Small intestine (tissue), 7 donors: ENCODE measurements around the gene SLC11A1. TPM values are rescaled to one million over a fixed set of nuclear protein-coding genes. Genes with fewer than 3 reads are reported as not detected.

Experiments
- DNase-seq, 2 donors: peaks; one replicate each; pipeline versions ENCODE4 v3.0.0 to v3.0.0-alpha.2; 2013
- FAIRE-seq: peaks from 2 replicates; lab custom pipeline; 2012; peaks lifted over from hg19 to GRCh38; lab: Jason Lieb, UNC
- H3K27ac ChIP-seq, 3 donors: one replicate each; pipeline ENCODE4 v1.5.1; 2013; ENCODE audit warnings: low read length in 2 of 3, mild to moderate bottlenecking in 2 of 3, control low read depth in 1 of 3, inconsistent platforms in 1 of 3, low read depth in 1 of 3, moderate library complexity in 1 of 3
- H3K27me3 ChIP-seq, 3 donors: one replicate each; pipeline ENCODE4 v1.6.1; 2013; ENCODE audit warnings: low read length in 3 of 3, inconsistent platforms in 1 of 3; ENCODE audit not compliant: control insufficient read depth in 3 of 3, insufficient read depth in 3 of 3
- H3K36me3 ChIP-seq, 3 donors: one replicate each; pipeline ENCODE4 v1.6.1; 2013; ENCODE audit warnings: low read length in 3 of 3, inconsistent platforms in 1 of 3, low read depth in 1 of 3, mild to moderate bottlenecking in 1 of 3, moderate library complexity in 1 of 3; ENCODE audit not compliant: control insufficient read depth in 3 of 3, insufficient read depth in 2 of 3
- H3K4me1 ChIP-seq, 3 donors: one replicate each; pipeline ENCODE4 v1.6.1; 2013; ENCODE audit warnings: low read length in 2 of 3, inconsistent platforms in 1 of 3, low read depth in 1 of 3, mild to moderate bottlenecking in 1 of 3, moderate library complexity in 1 of 3; ENCODE audit not compliant: control insufficient read depth in 3 of 3, insufficient read depth in 2 of 3
- H3K4me3 ChIP-seq, 3 donors: one replicate each; pipeline ENCODE4 v1.5.1; 2013; ENCODE audit warnings: low read length in 3 of 3, control low read depth in 1 of 3, inconsistent platforms in 1 of 3, low read depth in 1 of 3, mild to moderate bottlenecking in 1 of 3, moderate library complexity in 1 of 3
- H3K9me3 ChIP-seq, 2 donors: one replicate each; pipeline ENCODE4 v1.6.1; 2013; ENCODE audit warnings: low read depth in 1 of 2, low read length in 1 of 2; ENCODE audit not compliant: control insufficient read depth in 2 of 2, insufficient read depth in 1 of 2
- WGBS, 3 donors: extraction: QIAGEN DNeasy Blood & Tissue Kit; methylation state at CpG; one replicate each; pipeline ENCODE4 v1.1.7; 2013; 5-methylcytosine and 5-hydroxymethylcytosine counted together
- polyA plus RNA-seq, 4 donors: library from polyadenylated mRNA; stranded (reverse) in 3 of 4; unstranded in 1 of 4; fragments of 200-250 nt in 3 of 4; fragments of 120-200 nt in 1 of 4; gene quantifications; one replicate each; pipeline versions ENCODE4 v1.2.1 to v1.2.3, GENCODE V29; 2013
- donor health status: healthy with polysubstance abuse.
- donor health status: control.
- donor health status: control.
- donor health status: Bipolar disorder and iron deficiency.
- donor health status: healthy.

The SLC11A1 gene
- polyA plus RNA-seq, 4 donors: 0.54 to 8.4 (median 2.0) TPM

GRCh38 chr2:218393750-218394290 lies 11.7 kb downstream of the SLC11A1 start:
- Histone ChIP-seq H3K4me1 (peaks cover 0 to 26% (median 0%) of the 10 kb centered on the region in 3 donors), H3K27me3 (no peaks in the 10 kb centered on the region), H3K27ac (no peak overlapping the region), H3K4me3 (no peak overlapping the region), H3K9me3 (no peaks in the 10 kb centered on the region), H3K36me3 (no peaks in the 10 kb centered on the region)
- WGBS, 3 donors: 59 to 67% (median 66%) methylated on average over 7 to 8 of the region's 8 CpGs
- no peak for DNase-seq
- no peak for FAIRE-seq

- no peaks in the 10 kb centered on the region for H3K36me3 ChIP-seq
- no peak overlapping the region for H3K27ac ChIP-seq
- no peaks in the 10 kb centered on the region for H3K9me3 ChIP-seq
- H3K27me3 ChIP-seq: no peaks in the 10 kb centered on the region
- H3K4me1 ChIP-seq: peaks cover 0 to 28% (median 0%) of the 10 kb centered on the region in 3 donors
- FAIRE-seq: no peak
- 80 to 88% (median 84%) methylated on average over 12 to 13 of the region's 13 CpGs for WGBS, 3 donors
- H3K4me3 ChIP-seq: no peak overlapping the region
- DNase-seq: no peak
These were observed 12.4 kb downstream of the SLC11A1 start for GRCh38 chr2:218394298-218395089.

- Histone ChIP-seq H3K9me3 (no peaks in the 10 kb centered on the region), H3K36me3 (no peaks in the 10 kb centered on the region), H3K27me3 (no peaks in the 10 kb centered on the region), H3K4me1 (peaks cover 0 to 26% (median 0%) of the 10 kb centered on the region in 3 donors), H3K27ac (no peak overlapping the region), H3K4me3 (no peak overlapping the region)
- 75% methylated on average over 6 of the region's 6 CpGs for WGBS, 3 donors
- DNase-seq (no peak), FAIRE-seq (no peak)
These were observed 13.0 kb downstream of the SLC11A1 start for GRCh38 chr2:218395090-218395444.

- Histone ChIP-seq H3K27me3 (no peaks in the 10 kb centered on the region), H3K27ac (peak overlapping the region; percentile 39 to 100 (median 62)), H3K4me3 (peak overlapping the region in 2 of 3 donors; percentile 36 to 96), H3K36me3 (no peaks in the 10 kb centered on the region), H3K4me1 (peaks cover 0 to 26% (median 0%) of the 10 kb centered on the region in 3 donors), H3K9me3 (no peaks in the 10 kb centered on the region)
- 12 to 29% (median 26%) methylated on average over 16 of the region's 16 CpGs for WGBS, 3 donors
- DNase-seq (peak in 1 of 2 donors; percentile 25), FAIRE-seq (no peak)
These were observed 13.4 kb downstream of the SLC11A1 start for GRCh38 chr2:218395456-218395825.

- Histone ChIP-seq H3K9me3 (no peaks in the 10 kb centered on the region), H3K4me1 (peaks cover 0 to 26% (median 0%) of the 10 kb centered on the region in 3 donors), H3K27me3 (no peaks in the 10 kb centered on the region), H3K4me3 (peak overlapping the region; percentile 59 to 96 (median 71)), H3K36me3 (peaks cover 0 to 2% (median 0%) of the 10 kb centered on the region in 3 donors), H3K27ac (peak overlapping the region; percentile 99 to 100 (median 100))
- WGBS, 3 donors: 0 to 2% (median 1%) methylated on average over 46 to 57 of the region's 57 CpGs
- no peak for FAIRE-seq
- DNase-seq: peak; percentile 96 to 98
These were observed 14.0 kb downstream of the SLC11A1 start for GRCh38 chr2:218395826-218396687.

GRCh38 chr2:218396688-218397462 lies 14.8 kb downstream of the SLC11A1 start:
- peak overlapping the region; percentile 59 to 96 (median 71) for H3K4me3 ChIP-seq
- H3K27ac ChIP-seq: peak overlapping the region; percentile 99 to 100 (median 100)
- no peak for FAIRE-seq
- no peaks in the 10 kb centered on the region for H3K27me3 ChIP-seq
- H3K9me3 ChIP-seq: no peaks in the 10 kb centered on the region
- 0 to 1% (median 0%) methylated on average over 27 of the region's 27 CpGs for WGBS, 3 donors
- peaks cover 3 to 32% (median 3%) of the 10 kb centered on the region in 3 donors for H3K4me1 ChIP-seq
- peak; percentile 70 to 90 for DNase-seq
- H3K36me3 ChIP-seq: peaks cover 0 to 10% (median 3%) of the 10 kb centered on the region in 3 donors

- peak overlapping the region; percentile 99 to 100 (median 100) for H3K27ac ChIP-seq
- FAIRE-seq (no peak), DNase-seq (no peak)
- 1 to 4% (median 1%) methylated on average over 12 of the region's 12 CpGs for WGBS, 3 donors
- H3K4me1 ChIP-seq: peaks cover 3 to 38% (median 3%) of the 10 kb centered on the region in 3 donors
- peaks cover 5 to 15% (median 9%) of the 10 kb centered on the region in 3 donors for H3K36me3 ChIP-seq
- no peaks in the 10 kb centered on the region for H3K27me3 ChIP-seq
- peak overlapping the region; percentile 13 to 96 (median 71) for H3K4me3 ChIP-seq
- H3K9me3 ChIP-seq: no peaks in the 10 kb centered on the region
These were observed 15.4 kb downstream of the SLC11A1 start for GRCh38 chr2:218397463-218397819.
